HS-27A (cell line): ENCODE measurements around the gene SLC25A36.
"Not testable (repeated sequence)": the region's sequence is repeated elsewhere in the genome, so short reads cannot be mapped to it uniquely, and the experiment has no call there.

Experiments
- DNase-seq: peaks from one replicate; pipeline ENCODE4 v3.0.0-alpha.2; 2012; ENCODE audit warnings: low read depth, missing footprints

SLC25A36 gene

GRCh38 chr3:140931801-140932200 is 9.8 kb upstream of the SLC25A36 start:
- DNase-seq: no peak

- no peak for DNase-seq
These were observed 8.5 kb upstream of the SLC25A36 start for GRCh38 chr3:140933109-140933508.

GRCh38 chr3:140933552-140933951 is 8.1 kb upstream of the SLC25A36 start:
- DNase-seq: no peak

- DNase-seq: not testable (repeated sequence)
These were observed 2.3 kb upstream of the SLC25A36 start for GRCh38 chr3:140939305-140939704.

GRCh38 chr3:140941090-140941433 is 574 bp upstream of the SLC25A36 start:
- no peak for DNase-seq

GRCh38 chr3:140942221-140943104 is 827 bp downstream of the SLC25A36 start:
- no peak for DNase-seq

GRCh38 chr3:140943781-140944552 is 2.3 kb downstream of the SLC25A36 start:
- no peak for DNase-seq

GRCh38 chr3:140948460-140949249 is 7.0 kb downstream of the SLC25A36 start:
- DNase-seq: no peak

- no peak for DNase-seq
These were observed 8.5 kb downstream of the SLC25A36 start for GRCh38 chr3:140950144-140950543.

- DNase-seq: no peak
These were observed 9.2 kb downstream of the SLC25A36 start for GRCh38 chr3:140950863-140951262.

- not testable (repeated sequence) for DNase-seq
These were observed 10.1 kb downstream of the SLC25A36 start for GRCh38 chr3:140951750-140952149.

GRCh38 chr3:140953028-140953960 is 11.7 kb downstream of the SLC25A36 start:
- no peak for DNase-seq

GRCh38 chr3:140954576-140954975 is 12.9 kb downstream of the SLC25A36 start:
- no peak for DNase-seq

GRCh38 chr3:140955645-140956044 is 14.0 kb downstream of the SLC25A36 start:
- no peak for DNase-seq

- DNase-seq: no peak
These were observed 14.6 kb downstream of the SLC25A36 start for GRCh38 chr3:140956058-140956835.

- DNase-seq: no peak
These were observed 31.2 kb downstream of the SLC25A36 start for GRCh38 chr3:140972833-140973232.

GRCh38 chr3:140974900-140975299 is 33.3 kb downstream of the SLC25A36 start:
- no peak for DNase-seq

GRCh38 chr3:140980663-140981062 is 39.0 kb downstream of the SLC25A36 start:
- no peak for DNase-seq

GRCh38 chr3:140987792-140988191 is 46.2 kb downstream of the SLC25A36 start:
- DNase-seq: not testable (repeated sequence)

- no peak for DNase-seq
These were observed 52.7 kb downstream of the SLC25A36 start for GRCh38 chr3:140994316-140994715.
